GM19099 (cell line): ENCODE data around the gene SPATA13.

Source experiments
- POLR2A ChIP-seq: IDR thresholded peaks from 3 replicates; pipeline ENCODE4 v1.6.1; 2011; ENCODE audit warnings: low read depth; ENCODE audit not compliant: insufficient read length; ENCODE audit errors: extremely low read depth

The SPATA13 gene

GRCh38 chr13:24175847-24176246, 15.3 kb downstream of the SPATA13 start:
- TF ChIP-seq POLR2A, result no peak

GRCh38 chr13:24176351-24177101, 16.0 kb downstream of the SPATA13 start:
- TF ChIP-seq POLR2A, result no peak

GRCh38 chr13:24178847-24179485, 18.4 kb downstream of the SPATA13 start:
- no peak for TF ChIP-seq POLR2A

GRCh38 chr13:24179486-24179850, 18.9 kb downstream of the SPATA13 start:
- no peak for TF ChIP-seq POLR2A

- TF ChIP-seq POLR2A, result no peak
These were observed 20.3 kb downstream of the SPATA13 start for GRCh38 chr13:24180750-24181377.

GRCh38 chr13:24181991-24182702, 21.6 kb downstream of the SPATA13 start:
- TF ChIP-seq POLR2A, result no peak

GRCh38 chr13:24182703-24183081, 22.2 kb downstream of the SPATA13 start:
- no peak for TF ChIP-seq POLR2A

GRCh38 chr13:24183741-24184182, 23.2 kb downstream of the SPATA13 start:
- no peak for TF ChIP-seq POLR2A

- no peak for TF ChIP-seq POLR2A
These were observed 23.8 kb downstream of the SPATA13 start for GRCh38 chr13:24184265-24184841.

- no peak for TF ChIP-seq POLR2A
These were observed 24.4 kb downstream of the SPATA13 start for GRCh38 chr13:24184882-24185281.

- TF ChIP-seq POLR2A, result no peak
These were observed 25.2 kb downstream of the SPATA13 start for GRCh38 chr13:24185591-24186232.

- TF ChIP-seq POLR2A, result no peak
These were observed 26.7 kb downstream of the SPATA13 start for GRCh38 chr13:24187185-24187584.

- TF ChIP-seq POLR2A, result no peak
These were observed 31.7 kb downstream of the SPATA13 start for GRCh38 chr13:24192057-24192810.

- no peak for TF ChIP-seq POLR2A
These were observed 32.3 kb downstream of the SPATA13 start for GRCh38 chr13:24192811-24193162.
